GM12873 (cell line): ENCODE measurements around the gene AKAP11.

Experiments
- CTCF ChIP-seq: IDR thresholded peaks from 2 replicates; pipeline ENCODE4 v1.5.1; 2012; ENCODE audit warnings: low read depth, mild to moderate bottlenecking, moderate library complexity, low read length, control low read depth; ENCODE audit not compliant: insufficient read depth; ENCODE audit errors: missing control alignments

AKAP11 gene

GRCh38 chr13:42266473-42266872, 5.5 kb upstream of the AKAP11 start:
- TF ChIP-seq CTCF = no peak

DNA sequence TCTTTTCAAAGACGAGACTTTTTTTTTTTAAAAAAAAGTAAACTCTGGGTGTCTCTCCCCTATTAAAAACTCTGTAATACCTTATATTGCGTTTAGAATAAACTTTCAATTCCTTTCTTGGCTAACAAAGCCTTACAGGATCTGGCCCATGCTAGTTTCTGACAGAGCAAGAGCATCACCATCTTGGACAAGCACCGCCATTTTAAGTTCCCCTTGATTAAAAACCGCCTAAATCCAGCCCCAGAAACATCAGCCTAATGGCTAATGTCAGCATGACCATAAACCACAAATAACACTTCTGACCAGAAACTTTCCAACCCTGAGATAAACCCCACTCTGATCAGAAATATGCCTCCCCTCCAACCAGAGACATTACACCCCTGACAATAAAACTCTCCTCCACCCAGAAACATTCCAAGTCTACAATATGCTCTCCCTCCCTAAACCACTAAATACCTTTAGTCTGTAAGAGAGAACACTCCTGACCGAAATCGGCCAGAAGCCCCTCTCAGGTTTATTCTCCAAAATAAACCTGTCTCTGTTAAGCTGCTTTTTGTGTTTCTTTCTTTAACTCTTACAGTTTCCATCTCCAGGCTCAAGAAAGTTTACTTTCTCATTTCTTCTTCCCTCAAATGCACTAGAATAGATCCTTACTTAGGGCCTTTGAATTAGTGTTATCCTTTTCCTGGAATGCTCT, 1.6 kb upstream of the AKAP11 start:
- TF ChIP-seq CTCF = no peak

GRCh38 chr13:42270857-42271215, 1.1 kb upstream of the AKAP11 start:
- TF ChIP-seq CTCF = no peak

DNA sequence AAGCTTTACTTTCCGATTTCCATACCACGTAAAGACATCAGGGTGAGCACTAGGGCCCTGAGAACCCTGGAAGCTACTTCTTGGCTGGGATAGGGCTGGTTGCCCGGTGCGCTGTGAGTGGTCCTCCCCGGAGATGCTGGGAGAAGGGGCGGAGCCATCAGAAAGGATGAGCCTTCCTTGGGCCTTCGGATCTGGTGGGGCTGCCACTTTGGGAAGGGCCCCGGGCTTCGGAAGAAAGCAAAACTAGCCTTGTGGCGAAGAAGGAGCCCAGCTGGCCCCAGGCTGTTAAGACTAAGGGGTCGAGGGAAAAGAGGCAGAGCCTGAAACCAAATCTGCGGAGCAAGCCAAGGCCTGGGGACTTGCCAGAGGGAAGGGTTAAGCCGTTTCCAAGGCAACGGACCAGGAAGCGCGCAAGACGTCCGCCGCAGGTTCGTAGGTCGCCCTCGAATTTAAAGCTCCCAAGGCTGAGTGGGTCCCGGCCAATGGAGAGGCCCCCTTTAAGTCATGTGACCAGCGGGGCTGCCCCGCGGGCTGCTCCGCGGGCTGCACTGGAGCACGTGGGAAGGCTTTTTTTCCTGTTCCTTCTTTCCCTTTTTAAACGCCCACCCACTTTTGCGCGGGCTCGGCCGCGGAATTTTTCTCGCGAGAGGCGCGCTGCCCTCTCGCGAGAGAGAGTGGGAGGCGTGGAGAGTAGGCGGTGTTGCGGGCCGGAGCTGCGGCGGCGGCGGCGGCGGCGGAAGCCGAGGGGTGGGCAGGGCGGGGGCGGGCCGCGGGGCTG, 426 bp upstream of the AKAP11 start:
- TF ChIP-seq CTCF = no peak

DNA sequence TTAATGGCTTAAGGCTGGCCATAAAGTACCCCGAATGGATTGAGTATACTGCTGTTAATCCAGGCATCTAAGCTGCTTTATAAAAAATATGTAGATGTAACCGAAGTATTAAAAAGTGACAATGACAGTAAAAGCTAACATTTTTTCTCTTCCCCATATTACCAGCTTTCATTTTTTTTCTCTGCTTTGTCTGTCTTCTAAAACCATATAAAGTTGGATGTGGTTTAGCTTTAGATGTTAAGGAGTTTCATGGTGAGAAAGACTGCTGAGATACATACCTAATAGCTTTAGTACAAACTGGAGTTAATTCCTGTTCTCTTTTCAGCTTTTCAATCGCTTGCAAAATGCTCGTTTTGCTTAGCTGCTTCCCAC, 838 bp downstream of the AKAP11 start:
- no peak for TF ChIP-seq CTCF

DNA sequence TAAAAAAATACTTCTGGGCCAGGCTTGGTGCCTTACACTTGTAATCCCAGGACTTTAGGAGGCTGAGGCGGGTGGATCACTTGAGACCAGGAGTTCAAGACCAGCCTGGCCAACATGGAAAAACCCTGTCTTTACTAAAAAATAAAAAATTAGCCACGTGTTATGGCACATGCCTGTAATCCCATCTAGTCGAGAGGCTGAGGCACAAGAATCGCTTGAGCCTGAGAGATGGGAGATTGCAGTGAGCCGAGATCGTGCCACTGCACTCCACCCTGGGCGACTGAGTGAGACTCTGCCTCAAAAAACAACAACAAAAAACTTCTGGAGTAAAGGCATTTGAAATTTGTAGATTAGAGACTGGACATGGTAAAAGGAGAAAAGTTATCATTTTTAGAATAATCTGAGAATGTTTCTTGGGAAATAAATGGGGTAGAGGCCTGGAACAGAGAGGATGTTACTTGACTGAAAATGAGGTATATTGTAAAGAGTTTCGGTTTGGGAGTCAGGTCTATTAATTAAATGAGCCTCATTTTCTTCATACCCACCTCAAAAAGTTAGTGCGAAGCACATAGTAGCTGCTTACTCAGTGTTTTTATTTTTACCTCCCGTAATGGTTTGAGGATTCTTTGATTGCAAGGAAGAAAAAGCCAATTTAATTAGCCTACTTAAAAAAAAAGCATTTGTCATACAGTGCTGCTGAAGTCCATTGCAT, 2.6 kb downstream of the AKAP11 start:
- no peak for TF ChIP-seq CTCF

DNA sequence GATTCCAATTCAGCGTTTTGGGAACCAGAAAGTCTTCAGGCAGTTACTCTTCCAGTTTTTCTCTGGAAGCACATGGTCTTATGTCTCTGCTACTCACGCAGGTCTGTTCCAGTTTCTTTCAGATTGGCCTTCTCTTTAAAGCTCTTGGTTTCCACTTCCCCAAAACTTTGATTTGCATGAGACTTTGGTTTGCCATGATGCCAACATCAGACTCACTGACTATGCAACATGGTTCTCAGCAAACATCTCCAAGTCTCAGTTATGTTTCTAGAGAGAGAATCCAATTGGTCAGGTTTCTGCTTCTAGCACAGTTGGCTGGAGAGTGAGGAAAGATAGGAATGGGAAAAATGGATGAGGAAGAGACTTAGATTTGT, 3.1 kb downstream of the AKAP11 start:
- TF ChIP-seq CTCF = no peak
